ENCODE results near the gene TMPRSS11E. TPM values are rescaled to one million over a fixed set of nuclear protein-coding genes. Genes with fewer than 3 reads are reported as not detected.
"Not testable (repeated sequence)": the region's sequence is repeated elsewhere in the genome, so short reads cannot be mapped to it uniquely, and the experiment has no call there.

The TMPRSS11E gene
- total RNA-seq (2014; rRNA removed; shearing (Covaris generic)) = 0.08 and 0.27 TPM in 2 replicates
- polyA plus RNA-seq (2015; cell fraction: cytosol; rRNA removed) = 0.20 and 0.56 TPM in 2 replicates
- polyA plus RNA-seq (2015; cell fraction: nucleus; rRNA removed) = 3.0 TPM in 1 of 2 replicates, not detected in the other

- DNase-seq (ENCODE audit: low read depth, low spot score) = no peak
- in situ Hi-C loops (cut with HindIII; ENCODE audit: low pct_unique_long_range_greater_than_20kb, low sequenced_read_pairs) = no loop called here
Measured at GRCh38 chr4:68447201-68447600, at the start of gene TMPRSS11E. Gene TMPRSS11E, plus strand, starts transcription at chr4:68447463. Its CDS starts 50 bp downstream, at chr4:68447513.

- in situ Hi-C loops (cut with HindIII; ENCODE audit: low pct_unique_long_range_greater_than_20kb, low sequenced_read_pairs) = no loop called here
- no peak for DNase-seq (ENCODE audit: low read depth, low spot score)
Measured at GRCh38 chr4:68399306-68399705, 48.0 kb upstream of the TMPRSS11E start.

- in situ Hi-C loops (cut with HindIII; ENCODE audit: low pct_unique_long_range_greater_than_20kb, low sequenced_read_pairs) = no loop called here
- no peak for DNase-seq (ENCODE audit: low read depth, low spot score)
Measured at GRCh38 chr4:68401231-68401630, 46.0 kb upstream of the TMPRSS11E start.

GRCh38 chr4:68404153-68404552, 43.1 kb upstream of the TMPRSS11E start:
- in situ Hi-C loops (cut with HindIII; ENCODE audit: low pct_unique_long_range_greater_than_20kb, low sequenced_read_pairs) = no loop called here
- no peak for DNase-seq (ENCODE audit: low read depth, low spot score)

- DNase-seq (ENCODE audit: low read depth, low spot score); in situ Hi-C loops (cut with HindIII; ENCODE audit: low pct_unique_long_range_greater_than_20kb, low sequenced_read_pairs): not testable (repeated sequence)
Measured at GRCh38 chr4:68405718-68406478, 41.4 kb upstream of the TMPRSS11E start.

GRCh38 chr4:68406479-68406859, 40.8 kb upstream of the TMPRSS11E start:
- in situ Hi-C loops (cut with HindIII; ENCODE audit: low pct_unique_long_range_greater_than_20kb, low sequenced_read_pairs) = no loop called here
- no peak for DNase-seq (ENCODE audit: low read depth, low spot score)

GRCh38 chr4:68407015-68407867, 40.0 kb upstream of the TMPRSS11E start:
- DNase-seq (ENCODE audit: low read depth, low spot score); in situ Hi-C loops (cut with HindIII; ENCODE audit: low pct_unique_long_range_greater_than_20kb, low sequenced_read_pairs): not testable (repeated sequence)

- DNase-seq (ENCODE audit: low read depth, low spot score) = no peak
- in situ Hi-C loops (cut with HindIII; ENCODE audit: low pct_unique_long_range_greater_than_20kb, low sequenced_read_pairs) = no loop called here
Measured at GRCh38 chr4:68407868-68408190, 39.4 kb upstream of the TMPRSS11E start.

- DNase-seq (ENCODE audit: low read depth, low spot score) = no peak
- in situ Hi-C loops (cut with HindIII; ENCODE audit: low pct_unique_long_range_greater_than_20kb, low sequenced_read_pairs) = no loop called here
Measured at GRCh38 chr4:68410149-68410548, 37.1 kb upstream of the TMPRSS11E start.

- in situ Hi-C loops (cut with HindIII; ENCODE audit: low pct_unique_long_range_greater_than_20kb, low sequenced_read_pairs) = no loop called here
- no peak for DNase-seq (ENCODE audit: low read depth, low spot score)
Measured at GRCh38 chr4:68410643-68411042, 36.6 kb upstream of the TMPRSS11E start.

GRCh38 chr4:68412031-68412430, 35.2 kb upstream of the TMPRSS11E start:
- in situ Hi-C loops (cut with HindIII; ENCODE audit: low pct_unique_long_range_greater_than_20kb, low sequenced_read_pairs); DNase-seq (ENCODE audit: low read depth, low spot score): not testable (repeated sequence)

GRCh38 chr4:68416591-68416990, 30.7 kb upstream of the TMPRSS11E start:
- DNase-seq (ENCODE audit: low read depth, low spot score) = no peak
- in situ Hi-C loops (cut with HindIII; ENCODE audit: low pct_unique_long_range_greater_than_20kb, low sequenced_read_pairs) = no loop called here

GRCh38 chr4:68426516-68426915, 20.7 kb upstream of the TMPRSS11E start:
- no peak for DNase-seq (ENCODE audit: low read depth, low spot score)
- in situ Hi-C loops (cut with HindIII; ENCODE audit: low pct_unique_long_range_greater_than_20kb, low sequenced_read_pairs) = no loop called here

- DNase-seq (ENCODE audit: low read depth, low spot score) = no peak
- in situ Hi-C loops (cut with HindIII; ENCODE audit: low pct_unique_long_range_greater_than_20kb, low sequenced_read_pairs) = no loop called here
Measured at GRCh38 chr4:68430337-68430736, 16.9 kb upstream of the TMPRSS11E start.

GRCh38 chr4:68432320-68432719, 14.9 kb upstream of the TMPRSS11E start:
- DNase-seq (ENCODE audit: low read depth, low spot score) = no peak
- in situ Hi-C loops (cut with HindIII; ENCODE audit: low pct_unique_long_range_greater_than_20kb, low sequenced_read_pairs) = no loop called here

- DNase-seq (ENCODE audit: low read depth, low spot score) = no peak
- in situ Hi-C loops (cut with HindIII; ENCODE audit: low pct_unique_long_range_greater_than_20kb, low sequenced_read_pairs) = no loop called here
Measured at GRCh38 chr4:68433582-68433981, 13.7 kb upstream of the TMPRSS11E start.

- DNase-seq (ENCODE audit: low read depth, low spot score) = no peak
- in situ Hi-C loops (cut with HindIII; ENCODE audit: low pct_unique_long_range_greater_than_20kb, low sequenced_read_pairs) = no loop called here
Measured at GRCh38 chr4:68434277-68434676, 13.0 kb upstream of the TMPRSS11E start.

- DNase-seq (ENCODE audit: low read depth, low spot score) = no peak
- in situ Hi-C loops (cut with HindIII; ENCODE audit: low pct_unique_long_range_greater_than_20kb, low sequenced_read_pairs) = no loop called here
Measured at GRCh38 chr4:68434836-68435235, 12.4 kb upstream of the TMPRSS11E start.

- DNase-seq (ENCODE audit: low read depth, low spot score) = no peak
- in situ Hi-C loops (cut with HindIII; ENCODE audit: low pct_unique_long_range_greater_than_20kb, low sequenced_read_pairs) = no loop called here
Measured at GRCh38 chr4:68445111-68445510, 2.2 kb upstream of the TMPRSS11E start.

Data from SK-MEL-5 (cell line).